ENCODE results near the gene NDUFAB1.
A peak's percentile ranks its signal among the peaks of the same experiment; 100 is the strongest.

Gene NDUFAB1

DNA sequence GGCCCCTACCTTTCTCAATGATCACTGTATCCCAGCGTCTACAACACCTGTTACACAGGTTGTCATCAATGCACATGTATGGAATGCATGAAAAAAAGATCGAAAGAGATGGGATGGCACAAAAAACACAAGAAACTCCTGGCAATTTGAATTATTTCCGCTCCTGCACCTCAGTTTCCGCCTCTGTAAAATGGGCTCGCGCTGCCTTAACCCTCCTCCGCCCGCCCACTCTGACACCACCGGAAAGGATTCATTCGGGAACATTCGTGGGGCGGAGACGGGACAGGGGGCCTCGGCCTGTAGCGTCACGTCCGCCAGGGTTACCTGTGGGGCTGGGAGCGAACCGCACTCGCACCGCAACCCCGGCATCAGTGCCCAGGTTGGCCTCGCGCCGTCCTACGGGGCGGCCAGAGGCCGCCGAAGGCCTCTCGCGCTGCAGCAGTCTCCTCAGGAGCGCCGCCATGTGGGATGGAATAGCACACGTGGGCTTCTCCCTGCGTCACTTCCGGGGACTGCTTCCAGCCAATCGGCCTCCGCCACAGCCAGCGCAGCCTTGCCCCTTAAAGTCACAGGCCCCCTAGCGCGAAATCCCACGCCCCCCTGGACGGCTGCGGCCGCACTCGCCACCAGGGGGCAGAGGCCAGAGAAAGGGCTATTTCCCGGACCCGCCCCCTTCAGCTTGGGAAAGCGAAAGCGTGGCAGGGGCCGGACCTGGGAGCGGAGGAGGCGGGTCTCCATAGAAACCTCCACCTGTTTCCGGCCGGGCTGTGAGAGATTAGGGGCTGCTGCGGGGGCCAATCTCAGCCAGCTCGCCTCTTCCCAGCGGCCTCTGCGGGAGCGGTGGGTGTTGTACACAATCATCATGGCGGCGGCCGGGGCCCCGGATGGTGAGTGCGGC is 39.0 kb downstream of the NDUFAB1 start, which contains the start of the genes EARS2 and UBFD1 (continued):
- no peak for TF ChIP-seq ZNF514 (tag by site-specific recombination; IDR thresholded peaks at IDR 0.05)
- peak; percentile 60 for TF ChIP-seq ZNF660 (tag by site-specific recombination; IDR thresholded peaks at IDR 0.05)
- TF ChIP-seq ZNF202 (tag by site-specific recombination; IDR thresholded peaks at IDR 0.05; ENCODE audit: borderline replicate concordance): no peak
- peak; percentile 15 for TF ChIP-seq KLF17 (tag by site-specific recombination; IDR thresholded peaks at IDR 0.05)
- peak; percentile 47; the same call in 1 of the 2 replicates for TF ChIP-seq ZNF391 (tag by site-specific recombination; IDR thresholded peaks at IDR 0.05; ENCODE audit: borderline replicate concordance, low read depth)
- TF ChIP-seq ZNF600 (tag by site-specific recombination; IDR thresholded peaks at IDR 0.05): peak; percentile 95
- TF ChIP-seq ZNF785 (tag by site-specific recombination; IDR thresholded peaks at IDR 0.05): no peak
- TF ChIP-seq ZNF658 (tag by site-specific recombination; IDR thresholded peaks at IDR 0.05): no peak
- no peak for TF ChIP-seq ZNF302 (tag by site-specific recombination; IDR thresholded peaks at IDR 0.05; ENCODE audit: low read depth)
- TF ChIP-seq ZNF132 (tag by site-specific recombination; IDR thresholded peaks at IDR 0.05; ENCODE audit: borderline replicate concordance): no peak
- peak; percentile 99 for TF ChIP-seq ZNF423 (tag by site-specific recombination; IDR thresholded peaks at IDR 0.05)
- no peak for TF ChIP-seq ZNF16 (tag by site-specific recombination; IDR thresholded peaks at IDR 0.05; ENCODE audit: low read depth)
- peak; percentile 82 for TF ChIP-seq ZNF629 (tag by site-specific recombination; IDR thresholded peaks at IDR 0.05)
- TF ChIP-seq ZNF571 (tag by site-specific recombination; IDR thresholded peaks at IDR 0.05): no peak
- 0 out of 2 replicates have a peak, but pooled peaks have one; percentile 2 for TF ChIP-seq ZNF146 (tag by site-specific recombination; IDR thresholded peaks at IDR 0.05)
- TF ChIP-seq, protein P1, sequence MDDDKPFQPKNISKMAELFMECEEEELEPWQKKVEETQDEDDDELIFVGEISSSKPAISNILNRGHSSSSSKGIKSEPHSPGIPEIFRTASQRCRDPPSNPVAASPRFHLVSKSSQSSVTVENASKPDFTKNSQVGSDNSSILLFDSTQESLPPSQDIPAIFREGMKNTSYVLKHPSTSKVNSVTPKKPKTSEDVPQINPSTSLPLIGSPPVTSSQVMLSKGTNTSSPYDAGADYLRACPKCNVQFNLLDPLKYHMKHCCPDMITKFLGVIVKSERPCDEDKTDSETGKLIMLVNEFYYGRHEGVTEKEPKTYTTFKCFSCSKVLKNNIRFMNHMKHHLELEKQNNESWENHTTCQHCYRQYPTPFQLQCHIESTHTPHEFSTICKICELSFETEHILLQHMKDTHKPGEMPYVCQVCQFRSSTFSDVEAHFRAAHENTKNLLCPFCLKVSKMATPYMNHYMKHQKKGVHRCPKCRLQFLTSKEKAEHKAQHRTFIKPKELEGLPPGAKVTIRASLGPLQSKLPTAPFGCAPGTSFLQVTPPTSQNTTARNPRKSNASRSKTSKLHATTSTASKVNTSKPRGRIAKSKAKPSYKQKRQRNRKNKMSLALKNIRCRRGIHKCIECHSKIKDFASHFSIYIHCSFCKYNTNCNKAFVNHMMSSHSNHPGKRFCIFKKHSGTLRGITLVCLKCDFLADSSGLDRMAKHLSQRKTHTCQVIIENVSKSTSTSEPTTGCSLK (tag by site-specific recombination; IDR thresholded peaks at IDR 0.05): no peak
- TF ChIP-seq ZNF544 (tag by site-specific recombination; IDR thresholded peaks at IDR 0.05): no peak
- TF ChIP-seq, protein P2, sequence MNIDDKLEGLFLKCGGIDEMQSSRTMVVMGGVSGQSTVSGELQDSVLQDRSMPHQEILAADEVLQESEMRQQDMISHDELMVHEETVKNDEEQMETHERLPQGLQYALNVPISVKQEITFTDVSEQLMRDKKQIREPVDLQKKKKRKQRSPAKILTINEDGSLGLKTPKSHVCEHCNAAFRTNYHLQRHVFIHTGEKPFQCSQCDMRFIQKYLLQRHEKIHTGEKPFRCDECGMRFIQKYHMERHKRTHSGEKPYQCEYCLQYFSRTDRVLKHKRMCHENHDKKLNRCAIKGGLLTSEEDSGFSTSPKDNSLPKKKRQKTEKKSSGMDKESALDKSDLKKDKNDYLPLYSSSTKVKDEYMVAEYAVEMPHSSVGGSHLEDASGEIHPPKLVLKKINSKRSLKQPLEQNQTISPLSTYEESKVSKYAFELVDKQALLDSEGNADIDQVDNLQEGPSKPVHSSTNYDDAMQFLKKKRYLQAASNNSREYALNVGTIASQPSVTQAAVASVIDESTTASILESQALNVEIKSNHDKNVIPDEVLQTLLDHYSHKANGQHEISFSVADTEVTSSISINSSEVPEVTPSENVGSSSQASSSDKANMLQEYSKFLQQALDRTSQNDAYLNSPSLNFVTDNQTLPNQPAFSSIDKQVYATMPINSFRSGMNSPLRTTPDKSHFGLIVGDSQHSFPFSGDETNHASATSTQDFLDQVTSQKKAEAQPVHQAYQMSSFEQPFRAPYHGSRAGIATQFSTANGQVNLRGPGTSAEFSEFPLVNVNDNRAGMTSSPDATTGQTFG (tag by site-specific recombination; IDR thresholded peaks at IDR 0.05; ENCODE audit: borderline replicate concordance): no peak
- TF ChIP-seq ZNF416 (tag by site-specific recombination; IDR thresholded peaks at IDR 0.05): no peak
- TF ChIP-seq SP3 (tag by site-specific recombination; IDR thresholded peaks at IDR 0.05): peak; percentile 89
- TF ChIP-seq ZNF830 (tag by site-specific recombination; IDR thresholded peaks at IDR 0.05; ENCODE audit: low read depth): no peak
- TF ChIP-seq, protein P3, sequence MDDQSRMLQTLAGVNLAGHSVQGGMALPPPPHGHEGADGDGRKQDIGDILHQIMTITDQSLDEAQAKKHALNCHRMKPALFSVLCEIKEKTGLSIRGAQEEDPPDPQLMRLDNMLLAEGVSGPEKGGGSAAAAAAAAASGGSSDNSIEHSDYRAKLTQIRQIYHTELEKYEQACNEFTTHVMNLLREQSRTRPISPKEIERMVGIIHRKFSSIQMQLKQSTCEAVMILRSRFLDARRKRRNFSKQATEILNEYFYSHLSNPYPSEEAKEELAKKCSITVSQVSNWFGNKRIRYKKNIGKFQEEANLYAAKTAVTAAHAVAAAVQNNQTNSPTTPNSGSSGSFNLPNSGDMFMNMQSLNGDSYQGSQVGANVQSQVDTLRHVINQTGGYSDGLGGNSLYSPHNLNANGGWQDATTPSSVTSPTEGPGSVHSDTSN (CRISPR knock-in tag; IDR thresholded peaks at IDR 0.05): peak; percentile 18; the same call in 1 of the 2 replicates
- TF ChIP-seq ZNF792 (tag by site-specific recombination; IDR thresholded peaks at IDR 0.05): no peak
- TF ChIP-seq ZNF2 (tag by site-specific recombination; IDR thresholded peaks at IDR 0.05): peak; percentile 75
- no peak for TF ChIP-seq ZNF155 (tag by site-specific recombination; IDR thresholded peaks at IDR 0.05)
- TF ChIP-seq ZNF776 (tag by site-specific recombination; IDR thresholded peaks at IDR 0.05; ENCODE audit: borderline replicate concordance): no peak
- no peak for TF ChIP-seq ZNF266 (tag by site-specific recombination; IDR thresholded peaks at IDR 0.05; ENCODE audit: low read depth)
- no peak; the same call in 1 of the 2 replicates for TF ChIP-seq KLF1 (tag by site-specific recombination; IDR thresholded peaks at IDR 0.05)
- TF ChIP-seq ZBTB7A (tag by site-specific recombination; IDR thresholded peaks at IDR 0.05; ENCODE audit: low read depth): peak; percentile 68; the same call in 1 of the 2 replicates
- no peak for TF ChIP-seq ZNF157 (tag by site-specific recombination; IDR thresholded peaks at IDR 0.05)
- no peak for TF ChIP-seq ZNF791 (tag by site-specific recombination; IDR thresholded peaks at IDR 0.05)
- TF ChIP-seq ZNF701 (tag by site-specific recombination; IDR thresholded peaks at IDR 0.05): no peak
- no peak for TF ChIP-seq ZNF747 (tag by site-specific recombination; IDR thresholded peaks at IDR 0.05)
- TF ChIP-seq WT1 (tag by site-specific recombination; IDR thresholded peaks at IDR 0.05): no peak
- peak; percentile 59; the same call in 1 of the 2 replicates for TF ChIP-seq ZNF324 (tag by site-specific recombination; IDR thresholded peaks at IDR 0.05)

Measured in HEK293 (cell line).